Measurements from ENCODE around the gene ARFGEF3. TPM values are rescaled to one million over a fixed set of nuclear protein-coding genes. Genes with fewer than 3 reads are reported as not detected.

The ARFGEF3 gene
- total and polyA plus RNA-seq, 4 donors: 0.06 to 0.33 (median 0.16) TPM

- H3K27me3 ChIP-seq (ENCODE audit: control insufficient read depth in 4 of 4, insufficient read depth in 4 of 4, low read length in 3 of 4): no peaks in the 10 kb centered on the region
- H3K36me3 ChIP-seq (ENCODE audit: control insufficient read depth in 4 of 4, insufficient read depth in 3 of 4, low read depth in 1 of 4, low read length in 3 of 4): no peaks in the 10 kb centered on the region
- H3K27ac ChIP-seq (ENCODE audit: low read depth in 1 of 2, low read length in 2 of 2): no peak overlapping the region
- H3K9me3 ChIP-seq (ENCODE audit: control insufficient read depth in 4 of 4, low read length in 3 of 4): no peaks in the 10 kb centered on the region
- WGBS: 92% methylated on average over 13 of the region's 13 CpGs
- H3K9ac ChIP-seq (ENCODE audit: low read depth in 1 of 2, low read length in 2 of 2): no peak overlapping the region
- no peaks in the 10 kb centered on the region for H3K4me1 ChIP-seq (ENCODE audit: control insufficient read depth in 4 of 4, insufficient read depth in 4 of 4, low read length in 3 of 4)
- no peak for TF ChIP-seq REST (IDR thresholded peaks at IDR 0.05)
- no peak for TF ChIP-seq FOXA2 (IDR thresholded peaks at IDR 0.05)
- no peak for TF ChIP-seq FOXA1 (IDR thresholded peaks at IDR 0.05)
- TF ChIP-seq GABPA (IDR thresholded peaks at IDR 0.05 in 1 of 2, conservative IDR thresholded peaks at IDR 0.05 in 1 of 2): no peak
- TF ChIP-seq EGR1 (IDR thresholded peaks at IDR 0.05; ENCODE audit: low read depth in 2 of 2): no peak
- TF ChIP-seq TAF1 (conservative IDR thresholded peaks at IDR 0.05): no peak
- no peak for TF ChIP-seq CTCF (IDR thresholded peaks at IDR 0.05; ENCODE audit: low read depth, low read length, missing input control)
- TF ChIP-seq YY1 (IDR thresholded peaks at IDR 0.05): no peak
- no peak for TF ChIP-seq RAD21 (IDR thresholded peaks at IDR 0.05)
- no peak for TF ChIP-seq SP1 (IDR thresholded peaks at IDR 0.05)
- TF ChIP-seq HNF4A (conservative IDR thresholded peaks at IDR 0.05): no peak
- no peak for TF ChIP-seq NR2F2 (IDR thresholded peaks at IDR 0.05)
- TF ChIP-seq MAX (IDR thresholded peaks at IDR 0.05): no peak
- no peak for TF ChIP-seq HNF4G (IDR thresholded peaks at IDR 0.05)
- no peak for TF ChIP-seq ATF3 (IDR thresholded peaks at IDR 0.05)
- DNase-seq (ENCODE audit: low spot score): no peak
- H3K4me3 ChIP-seq (ENCODE audit: low read depth in 1 of 3, low read length in 3 of 3): no peak overlapping the region
Observed at GRCh38 chr6:138323821-138324220, 162.1 kb downstream of the ARFGEF3 start.

- no peak overlapping the region for H3K4me3 ChIP-seq (ENCODE audit: low read depth in 1 of 3, low read length in 3 of 3)
- TF ChIP-seq TAF1 (conservative IDR thresholded peaks at IDR 0.05): no peak
- TF ChIP-seq MAX (IDR thresholded peaks at IDR 0.05): no peak
- TF ChIP-seq FOXA1 (IDR thresholded peaks at IDR 0.05): no peak
- TF ChIP-seq YY1 (IDR thresholded peaks at IDR 0.05): no peak
- no peaks in the 10 kb centered on the region for H3K4me1 ChIP-seq (ENCODE audit: control insufficient read depth in 4 of 4, insufficient read depth in 4 of 4, low read length in 3 of 4)
- no peaks in the 10 kb centered on the region for H3K27me3 ChIP-seq (ENCODE audit: control insufficient read depth in 4 of 4, insufficient read depth in 4 of 4, low read length in 3 of 4)
- no peaks in the 10 kb centered on the region for H3K9me3 ChIP-seq (ENCODE audit: control insufficient read depth in 4 of 4, low read length in 3 of 4)
- H3K9ac ChIP-seq (ENCODE audit: low read depth in 1 of 2, low read length in 2 of 2): no peak overlapping the region
- H3K36me3 ChIP-seq (ENCODE audit: control insufficient read depth in 4 of 4, insufficient read depth in 3 of 4, low read depth in 1 of 4, low read length in 3 of 4): no peaks in the 10 kb centered on the region
- 65% methylated on average over 3 of the region's 3 CpGs for WGBS
- no peak overlapping the region for H3K27ac ChIP-seq (ENCODE audit: low read depth in 1 of 2, low read length in 2 of 2)
- DNase-seq (ENCODE audit: low spot score): no peak
Observed at GRCh38 chr6:138328210-138328609, 166.5 kb downstream of the ARFGEF3 start.
